Muscle of leg (tissue), 11 donors: ENCODE measurements around the gene SETBP1. TPM values are rescaled to one million over a fixed set of nuclear protein-coding genes. Genes with fewer than 3 reads are reported as not detected.
"Not testable (repeated sequence)": the region's sequence is repeated elsewhere in the genome, so short reads cannot be mapped to it uniquely, and the experiment has no call there.

ENCODE experiments used
- DNase-seq: peaks from one replicate; pipeline ENCODE4 v3.0.0; 2013
- H3K27ac ChIP-seq: one replicate; pipeline ENCODE4 v1.5.1; 2013; ENCODE audit warnings: mild to moderate bottlenecking, low read length, control low read depth
- H3K27me3 ChIP-seq: one replicate; pipeline ENCODE4 v1.6.1; 2013; ENCODE audit warnings: low read length; ENCODE audit not compliant: control insufficient read depth, insufficient read depth
- H3K36me3 ChIP-seq: one replicate; pipeline ENCODE4 v1.6.1; 2013; ENCODE audit warnings: low read length; ENCODE audit not compliant: control insufficient read depth, insufficient read depth
- H3K4me1 ChIP-seq: one replicate; pipeline ENCODE4 v1.6.1; 2013; ENCODE audit warnings: low read length; ENCODE audit not compliant: control insufficient read depth, insufficient read depth
- H3K4me3 ChIP-seq: one replicate; pipeline ENCODE4 v1.5.1; 2013; ENCODE audit warnings: low read length, control low read depth
- H3K9me3 ChIP-seq: replicated peaks from 2 replicates; pipeline ENCODE4 v1.6.1; 2013; ENCODE audit warnings: low read depth, low read length; ENCODE audit not compliant: control insufficient read depth
- WGBS: methylation state at CpG from one replicate; pipeline ENCODE4 v1.1.5; 2013; ENCODE audit warnings: missing lambda C conversion rate; ENCODE audit not compliant: insufficient coverage; 5-methylcytosine and 5-hydroxymethylcytosine counted together
- polyA plus RNA-seq, 8 donors: library from polyadenylated mRNA; unstranded; fragments of 120-200 nt; gene quantifications; one replicate each; pipeline versions ENCODE4 v1.2.1 to v1.2.3, GENCODE V29; 2013; ENCODE audit warnings: inconsistent platforms in 1 of 8, low replicate concordance in 1 of 8; ENCODE audit not compliant: insufficient read length in 8 of 8, insufficient read depth in 1 of 8
- total RNA-seq: library from RNA; stranded (reverse); fragments of 120-200 nt; gene quantifications from one replicate; pipeline ENCODE4 v1.2.4, GENCODE V29; 2013

The SETBP1 gene
- total and polyA plus RNA-seq, 9 donors: 11.0 to 20.5 (median 16.8) TPM

DNA sequence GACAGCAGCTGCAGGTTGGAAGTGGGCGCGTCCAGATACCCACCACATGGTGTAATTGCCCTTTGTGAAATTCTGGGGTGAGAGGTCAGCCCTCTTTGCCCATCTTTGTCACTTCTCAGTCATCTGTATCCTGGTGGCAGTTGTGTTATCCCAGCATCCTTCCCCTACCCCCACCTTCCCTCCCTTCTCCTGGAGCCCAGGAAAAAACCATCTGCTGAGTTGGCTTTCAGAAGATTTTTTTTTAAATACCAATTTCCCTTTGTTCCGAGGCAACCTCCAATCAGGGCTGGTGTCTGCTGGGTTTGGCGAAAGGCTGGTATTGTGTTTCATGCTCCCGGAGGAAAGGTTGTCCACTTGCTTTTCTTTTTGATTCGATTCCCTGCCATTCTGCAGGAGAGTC, 35.2 kb downstream of the SETBP1 start:
- Histone ChIP-seq H3K9me3 (no peaks in the 10 kb centered on the region), H3K36me3 (peaks cover 17% of the 10 kb centered on the region), H3K4me1 (peaks cover 20% of the 10 kb centered on the region), H3K27me3 (no peaks in the 10 kb centered on the region), H3K27ac (peak overlapping the region; percentile 71), H3K4me3 (no peak overlapping the region)
- DNase-seq: peak; percentile 53
- no CpG with 5 or more reads among the region's 6 CpGs for WGBS

DNA sequence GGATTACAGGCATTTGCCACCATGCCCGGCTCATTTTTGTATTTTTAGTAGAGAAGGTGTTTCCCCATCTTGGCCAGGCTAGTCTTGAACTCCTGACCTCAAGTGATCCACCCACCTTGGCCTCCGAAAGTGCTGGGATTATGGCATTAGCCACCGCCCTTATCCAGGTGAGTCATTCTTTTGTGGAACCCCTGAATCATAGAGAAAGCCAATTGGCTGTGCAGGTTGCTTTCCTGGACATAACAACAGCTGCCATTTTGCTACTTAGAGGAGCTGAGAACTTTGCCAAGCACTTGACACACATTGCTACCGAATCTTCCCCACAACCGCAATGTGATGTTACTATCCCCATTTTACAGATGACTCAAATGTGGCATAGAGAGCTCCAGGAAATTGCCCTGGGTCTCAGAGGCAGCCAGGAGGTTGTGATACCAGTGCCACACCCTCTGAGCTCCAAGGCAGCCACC, 36.0 kb downstream of the SETBP1 start:
- no peak for DNase-seq
- peaks cover 17% of the 10 kb centered on the region for H3K36me3 ChIP-seq
- peaks cover 20% of the 10 kb centered on the region for H3K4me1 ChIP-seq
- no peaks in the 10 kb centered on the region for H3K9me3 ChIP-seq
- H3K27ac ChIP-seq: no peak overlapping the region
- H3K4me3 ChIP-seq: no peak overlapping the region
- 97% methylated on average over 3 of the region's 5 CpGs for WGBS
- no peaks in the 10 kb centered on the region for H3K27me3 ChIP-seq

DNA sequence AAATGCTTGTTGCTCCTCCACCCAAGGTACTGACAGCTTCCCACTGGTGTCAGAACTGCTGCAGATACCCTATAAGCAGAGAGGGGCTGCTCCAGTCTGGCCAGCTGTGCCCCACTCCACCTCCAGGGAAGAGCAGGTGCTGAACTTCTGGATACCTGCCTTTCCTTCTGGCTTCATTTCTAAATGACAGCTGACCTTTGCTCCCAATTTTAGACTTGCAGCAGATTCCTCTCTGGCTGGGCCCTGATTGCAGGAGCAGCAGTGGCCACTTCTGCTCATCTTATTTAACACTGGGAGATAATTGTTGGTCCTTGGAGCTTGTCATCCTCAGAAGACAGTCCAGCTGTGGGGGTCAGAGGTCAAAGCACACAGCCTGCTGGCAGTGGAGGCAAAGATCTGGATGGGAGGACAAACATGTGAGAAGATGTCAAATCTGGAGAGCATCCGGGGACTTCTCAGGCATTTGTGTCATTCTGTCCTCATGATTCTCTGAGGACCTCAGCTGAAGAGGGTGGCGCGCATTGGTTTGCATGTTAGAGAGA, 38.9 kb downstream of the SETBP1 start:
- H3K4me3 ChIP-seq: no peak overlapping the region
- 73% methylated on average over 1 of the region's 3 CpGs for WGBS
- no peaks in the 10 kb centered on the region for H3K27me3 ChIP-seq
- H3K4me1 ChIP-seq: peaks cover 34% of the 10 kb centered on the region
- H3K27ac ChIP-seq: no peak overlapping the region
- no peak for DNase-seq
- H3K9me3 ChIP-seq: no peaks in the 10 kb centered on the region
- peaks cover 12% of the 10 kb centered on the region for H3K36me3 ChIP-seq

DNA sequence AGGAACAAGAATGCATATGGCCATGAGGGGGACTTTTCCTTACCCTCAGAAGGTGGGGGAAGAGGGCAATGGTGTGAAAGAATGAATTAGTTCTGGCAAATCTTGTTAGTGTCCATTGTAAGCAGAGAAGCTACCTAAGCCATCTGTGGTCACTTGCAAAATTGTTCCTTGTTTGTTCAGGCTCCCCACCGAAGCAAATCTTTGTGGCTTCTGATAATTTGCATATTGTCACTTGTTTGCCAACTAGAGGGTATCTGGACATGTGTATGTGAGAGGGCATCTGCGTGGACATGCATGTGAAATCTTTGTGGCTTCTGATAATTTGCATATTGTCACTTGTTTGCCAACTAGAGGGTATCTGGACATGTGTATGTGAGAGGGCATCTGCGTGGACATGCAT, 41.1 kb downstream of the SETBP1 start:
- DNase-seq, H3K4me3 ChIP-seq, H3K9me3 ChIP-seq, H3K27ac ChIP-seq, H3K27me3 ChIP-seq: not testable (repeated sequence)
- WGBS: 92% methylated on average over 2 of the region's 3 CpGs
- H3K4me1 ChIP-seq: peaks cover 14% of the 10 kb centered on the region
- peaks cover 11% of the 10 kb centered on the region for H3K36me3 ChIP-seq

- Histone ChIP-seq H3K27ac (no peak overlapping the region), H3K36me3 (peaks cover 7% of the 10 kb centered on the region), H3K4me3 (no peak overlapping the region), H3K4me1 (peaks cover 14% of the 10 kb centered on the region), H3K27me3 (no peaks in the 10 kb centered on the region), H3K9me3 (no peaks in the 10 kb centered on the region)
- no peak for DNase-seq
- 100% methylated on average over 1 of the region's 6 CpGs for WGBS
These were observed 42.7 kb downstream of the SETBP1 start for GRCh38 chr18:44723411-44723810.

DNA sequence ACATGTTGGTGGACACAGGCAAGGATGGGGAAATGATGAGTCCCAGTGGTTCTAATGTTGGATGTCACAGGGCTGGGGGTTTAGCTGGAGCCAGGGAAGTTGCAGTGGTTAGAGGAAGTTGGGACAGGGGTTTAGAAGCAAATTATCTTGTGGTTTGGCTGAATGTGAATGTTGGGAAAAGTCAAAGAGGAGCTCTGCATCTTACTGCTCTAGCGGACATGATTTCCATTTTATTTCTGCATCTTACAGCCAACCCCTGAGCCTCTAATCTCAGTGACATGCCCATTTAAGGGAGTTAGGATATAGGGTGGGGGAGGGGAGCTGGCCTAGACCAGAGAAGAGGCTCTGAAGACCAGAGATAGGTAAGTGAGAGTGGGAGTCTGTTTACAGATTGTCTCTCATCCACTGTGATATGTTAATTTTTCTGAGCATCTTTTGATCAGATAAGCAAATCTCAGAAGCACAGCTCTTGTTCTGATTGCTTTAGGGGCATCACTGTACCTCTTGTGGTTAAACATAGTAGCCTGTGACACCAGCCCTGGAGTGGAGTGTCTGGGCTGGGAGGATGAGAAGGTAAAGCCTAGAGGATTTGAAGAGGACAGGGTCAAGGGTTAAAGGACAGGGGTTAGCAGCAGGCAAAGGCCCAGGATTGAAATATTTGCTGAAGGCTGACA, 43.6 kb downstream of the SETBP1 start:
- no peak overlapping the region for H3K4me3 ChIP-seq
- H3K9me3 ChIP-seq: no peaks in the 10 kb centered on the region
- H3K27ac ChIP-seq: no peak overlapping the region
- H3K4me1 ChIP-seq: peaks cover 14% of the 10 kb centered on the region
- DNase-seq: no peak
- peaks cover 5% of the 10 kb centered on the region for H3K36me3 ChIP-seq
- H3K27me3 ChIP-seq: no peaks in the 10 kb centered on the region
- WGBS: no CpG with 5 or more reads among the region's 1 CpG

GRCh38 chr18:44725300-44726058, 44.8 kb downstream of the SETBP1 start:
- Histone ChIP-seq H3K27me3 (no peaks in the 10 kb centered on the region), H3K27ac (peak overlapping the region; percentile 25), H3K4me3 (no peak overlapping the region), H3K9me3 (no peaks in the 10 kb centered on the region), H3K4me1 (peaks cover 14% of the 10 kb centered on the region), H3K36me3 (no peaks in the 10 kb centered on the region)
- no CpG with 5 or more reads among the region's 5 CpGs for WGBS
- peak; percentile 57 for DNase-seq

GRCh38 chr18:44726059-44726421, 45.4 kb downstream of the SETBP1 start:
- DNase-seq: no peak
- Histone ChIP-seq H3K27me3 (no peaks in the 10 kb centered on the region), H3K4me3 (no peak overlapping the region), H3K36me3 (no peaks in the 10 kb centered on the region), H3K27ac (peak overlapping the region; percentile 5), H3K9me3 (no peaks in the 10 kb centered on the region), H3K4me1 (peaks cover 17% of the 10 kb centered on the region)

GRCh38 chr18:44727291-44727690, 46.6 kb downstream of the SETBP1 start:
- peaks cover 22% of the 10 kb centered on the region for H3K4me1 ChIP-seq
- DNase-seq: no peak
- no peaks in the 10 kb centered on the region for H3K9me3 ChIP-seq
- no peaks in the 10 kb centered on the region for H3K27me3 ChIP-seq
- WGBS: 100% methylated on average over 2 of the region's 4 CpGs
- H3K27ac ChIP-seq: no peak overlapping the region
- no peaks in the 10 kb centered on the region for H3K36me3 ChIP-seq
- no peak overlapping the region for H3K4me3 ChIP-seq

GRCh38 chr18:44729631-44730101, 49.0 kb downstream of the SETBP1 start:
- no peak for DNase-seq
- no peaks in the 10 kb centered on the region for H3K36me3 ChIP-seq
- no peaks in the 10 kb centered on the region for H3K27me3 ChIP-seq
- H3K9me3 ChIP-seq: no peaks in the 10 kb centered on the region
- H3K4me3 ChIP-seq: no peak overlapping the region
- WGBS: 57% methylated on average over 3 of the region's 5 CpGs
- peaks cover 17% of the 10 kb centered on the region for H3K4me1 ChIP-seq
- H3K27ac ChIP-seq: no peak overlapping the region
